GM12801 (cell line): ENCODE data around the gene DDX23.

Experiments used
- CTCF ChIP-seq: IDR thresholded peaks from one replicate; pipeline ENCODE4 v1.5.1; 2011; ENCODE audit warnings: control low read depth; ENCODE audit not compliant: insufficient read length; ENCODE audit errors: extremely low read depth

DDX23 gene

GRCh38 chr12:48786591-48787544 is 65.1 kb downstream of the DDX23 start:
- TF ChIP-seq CTCF: no peak

- no peak for TF ChIP-seq CTCF
Observed at GRCh38 chr12:48783432-48783831, 68.5 kb downstream of the DDX23 start.

DNA sequence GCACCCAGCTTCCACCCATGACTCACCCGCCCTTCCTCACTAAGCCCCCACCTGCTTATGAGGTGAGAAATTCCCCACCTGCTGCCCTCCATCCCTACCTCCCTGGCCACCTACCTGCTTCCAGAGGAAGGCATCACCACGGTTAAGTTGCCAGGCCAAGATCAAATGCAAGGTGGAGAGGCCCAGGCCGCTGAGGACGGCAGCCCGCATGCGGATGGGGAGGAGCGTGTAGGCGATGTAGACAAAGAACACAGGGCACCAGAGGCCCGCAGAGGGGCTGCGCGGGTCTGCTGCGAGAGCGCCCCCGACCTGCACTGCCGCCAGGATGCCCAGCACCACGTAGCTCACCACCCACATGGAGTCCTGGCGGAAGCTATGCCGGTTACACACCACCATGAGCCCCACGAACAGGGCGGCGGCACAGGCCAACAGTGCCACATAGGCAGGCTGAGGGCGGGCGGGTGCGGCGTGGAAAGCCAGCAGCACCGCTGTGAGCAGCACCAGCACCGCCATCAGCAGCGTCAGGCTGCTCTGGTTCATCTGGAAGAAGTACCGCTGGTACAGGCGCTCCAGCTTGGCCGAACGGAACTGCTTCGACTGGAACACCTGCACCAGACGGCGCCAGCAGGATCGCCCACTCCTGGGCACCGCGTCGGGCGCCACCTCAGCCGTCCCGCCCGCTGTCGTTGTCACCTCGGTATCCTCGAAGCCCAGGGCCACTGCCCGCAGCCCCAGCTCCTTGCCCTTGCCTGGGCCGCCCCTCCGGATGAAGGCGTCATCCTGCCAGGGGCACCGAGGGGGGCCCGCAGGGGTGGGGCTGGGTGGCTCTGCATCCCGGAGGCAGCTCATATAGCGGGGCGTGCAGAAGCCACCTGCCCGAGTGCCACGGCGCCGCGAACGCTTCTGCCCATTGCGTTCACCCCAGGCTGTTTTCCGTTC is 69.2 kb downstream of the DDX23 start:
- TF ChIP-seq CTCF: no peak

- TF ChIP-seq CTCF: no peak
Observed at GRCh38 chr12:48781750-48782456, 70.1 kb downstream of the DDX23 start.

DNA sequence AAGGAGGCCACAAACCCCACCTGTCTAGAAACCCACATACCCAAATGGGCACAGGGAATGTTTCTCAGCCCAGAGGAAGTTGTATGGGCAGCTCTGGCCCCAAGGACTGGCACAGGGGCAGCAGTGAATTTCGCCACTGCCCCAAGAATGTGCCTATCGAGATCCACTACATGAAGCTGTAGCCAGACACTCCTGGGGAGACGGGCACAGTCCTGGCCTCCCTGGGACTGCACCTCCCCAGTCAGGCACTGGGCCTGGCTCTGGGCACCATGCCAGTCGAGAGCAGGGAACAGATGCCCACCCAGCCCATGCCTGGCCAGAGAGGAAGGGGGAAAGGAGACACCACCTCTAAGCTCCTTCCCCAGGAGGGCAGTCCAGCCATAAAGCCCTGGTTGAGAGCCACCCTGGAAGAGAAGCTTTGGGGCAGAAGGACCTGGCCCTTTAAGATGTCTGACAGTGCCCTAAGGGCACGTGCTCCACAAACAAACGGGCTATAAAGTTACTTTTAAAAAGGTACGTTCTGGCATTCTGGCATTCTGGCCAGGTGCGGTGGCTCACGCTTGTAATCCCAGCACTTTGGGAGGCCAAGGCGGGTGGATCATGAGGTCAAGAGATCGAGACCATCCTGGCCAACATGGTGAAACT is 71.5 kb downstream of the DDX23 start:
- no peak for TF ChIP-seq CTCF

- TF ChIP-seq CTCF: no peak
Observed at GRCh38 chr12:48779869-48780268, 72.1 kb downstream of the DDX23 start.
